ENCODE results near the gene HPS1. TPM values are rescaled to one million over a fixed set of nuclear protein-coding genes. Genes with fewer than 3 reads are reported as not detected.

Gene HPS1
- total and polyA plus RNA-seq, 2 experiments from 2014 or later: 21.4 to 51.2 TPM

- Histone ChIP-seq H3K36me3 (ENCODE audit: insufficient read depth) (no peaks in the 10 kb centered on the region), H3K4me3 (no peak overlapping the region), H3K4me2 (no peak overlapping the region), H3K27ac (ENCODE audit: low read depth) (no peak overlapping the region), H3K9me2 (ENCODE audit: insufficient read depth) (no peaks in the 10 kb centered on the region; the same call in 1 of the 2 replicates), H3K79me2 (replicated peaks; ENCODE audit: insufficient read depth) (no peaks in the 10 kb centered on the region), H3K27me3 (ENCODE audit: insufficient read depth) (no peaks in the 10 kb centered on the region), H3K4me1 (ENCODE audit: insufficient read depth) (no peaks in the 10 kb centered on the region), H3F3A (replicated peaks; ENCODE audit: low read depth) (no peaks in the 10 kb centered on the region), H4K20me1 (replicated peaks; ENCODE audit: insufficient read depth) (no peaks in the 10 kb centered on the region), H2AFZ (0 out of 2 replicates have a peak overlapping the region, but pooled peaks have one; percentile 5)
- TF ChIP-seq EZH2 (IDR thresholded peaks at IDR 0.05; ENCODE audit: low read depth, unreplicated experiment) (no peak), CTCF (conservative IDR thresholded peaks at IDR 0.05; ENCODE audit: low read depth in 2 of 2) (peak in 1 of 2 experiments; percentile 12; a peak in 1 of 4 replicates)
- H3K9me3 Mint-ChIP-seq: peaks cover 3% of the 10 kb centered on the region; the same call in 1 of the 3 replicates
- no peak overlapping the region for H3K27ac Mint-ChIP-seq
- H3K4me1 Mint-ChIP-seq: no peaks in the 10 kb centered on the region; the same call in 2 of the 3 replicates
- H3K27me3 Mint-ChIP-seq (ENCODE audit: insufficient read depth, low read depth, poor library complexity): no peaks in the 10 kb centered on the region
- no peak overlapping the region for H3K4me3 Mint-ChIP-seq
- ATAC-seq (no peak; the same call in 2 of the 3 replicates), DNase-seq (ENCODE audit: low spot score) (peak; percentile 6)
- H3K36me3 Mint-ChIP-seq (ENCODE audit: low read depth): peaks cover 2% of the 10 kb centered on the region; the same call in 1 of the 3 replicates
Observed at GRCh38 chr10:98485959-98486358, 39.2 kb upstream of the HPS1 start.

GRCh38 chr10:98483658-98484057 is 36.9 kb upstream of the HPS1 start:
- Histone ChIP-seq H3K9me2 (ENCODE audit: insufficient read depth) (no peaks in the 10 kb centered on the region; the same call in 1 of the 2 replicates), H3K4me2 (no peak overlapping the region), H3K4me1 (ENCODE audit: insufficient read depth) (no peaks in the 10 kb centered on the region), H4K20me1 (replicated peaks; ENCODE audit: insufficient read depth) (no peaks in the 10 kb centered on the region), H3K27ac (ENCODE audit: low read depth) (no peak overlapping the region), H3K36me3 (ENCODE audit: insufficient read depth) (no peaks in the 10 kb centered on the region), H3K27me3 (ENCODE audit: insufficient read depth) (no peaks in the 10 kb centered on the region), H2AFZ (no peak overlapping the region), H3K4me3 (no peak overlapping the region), H3F3A (replicated peaks; ENCODE audit: low read depth) (no peaks in the 10 kb centered on the region), H3K79me2 (replicated peaks; ENCODE audit: insufficient read depth) (no peaks in the 10 kb centered on the region)
- no peak for TF ChIP-seq EZH2 (IDR thresholded peaks at IDR 0.05; ENCODE audit: low read depth, unreplicated experiment)
- TF ChIP-seq, protein P1, sequence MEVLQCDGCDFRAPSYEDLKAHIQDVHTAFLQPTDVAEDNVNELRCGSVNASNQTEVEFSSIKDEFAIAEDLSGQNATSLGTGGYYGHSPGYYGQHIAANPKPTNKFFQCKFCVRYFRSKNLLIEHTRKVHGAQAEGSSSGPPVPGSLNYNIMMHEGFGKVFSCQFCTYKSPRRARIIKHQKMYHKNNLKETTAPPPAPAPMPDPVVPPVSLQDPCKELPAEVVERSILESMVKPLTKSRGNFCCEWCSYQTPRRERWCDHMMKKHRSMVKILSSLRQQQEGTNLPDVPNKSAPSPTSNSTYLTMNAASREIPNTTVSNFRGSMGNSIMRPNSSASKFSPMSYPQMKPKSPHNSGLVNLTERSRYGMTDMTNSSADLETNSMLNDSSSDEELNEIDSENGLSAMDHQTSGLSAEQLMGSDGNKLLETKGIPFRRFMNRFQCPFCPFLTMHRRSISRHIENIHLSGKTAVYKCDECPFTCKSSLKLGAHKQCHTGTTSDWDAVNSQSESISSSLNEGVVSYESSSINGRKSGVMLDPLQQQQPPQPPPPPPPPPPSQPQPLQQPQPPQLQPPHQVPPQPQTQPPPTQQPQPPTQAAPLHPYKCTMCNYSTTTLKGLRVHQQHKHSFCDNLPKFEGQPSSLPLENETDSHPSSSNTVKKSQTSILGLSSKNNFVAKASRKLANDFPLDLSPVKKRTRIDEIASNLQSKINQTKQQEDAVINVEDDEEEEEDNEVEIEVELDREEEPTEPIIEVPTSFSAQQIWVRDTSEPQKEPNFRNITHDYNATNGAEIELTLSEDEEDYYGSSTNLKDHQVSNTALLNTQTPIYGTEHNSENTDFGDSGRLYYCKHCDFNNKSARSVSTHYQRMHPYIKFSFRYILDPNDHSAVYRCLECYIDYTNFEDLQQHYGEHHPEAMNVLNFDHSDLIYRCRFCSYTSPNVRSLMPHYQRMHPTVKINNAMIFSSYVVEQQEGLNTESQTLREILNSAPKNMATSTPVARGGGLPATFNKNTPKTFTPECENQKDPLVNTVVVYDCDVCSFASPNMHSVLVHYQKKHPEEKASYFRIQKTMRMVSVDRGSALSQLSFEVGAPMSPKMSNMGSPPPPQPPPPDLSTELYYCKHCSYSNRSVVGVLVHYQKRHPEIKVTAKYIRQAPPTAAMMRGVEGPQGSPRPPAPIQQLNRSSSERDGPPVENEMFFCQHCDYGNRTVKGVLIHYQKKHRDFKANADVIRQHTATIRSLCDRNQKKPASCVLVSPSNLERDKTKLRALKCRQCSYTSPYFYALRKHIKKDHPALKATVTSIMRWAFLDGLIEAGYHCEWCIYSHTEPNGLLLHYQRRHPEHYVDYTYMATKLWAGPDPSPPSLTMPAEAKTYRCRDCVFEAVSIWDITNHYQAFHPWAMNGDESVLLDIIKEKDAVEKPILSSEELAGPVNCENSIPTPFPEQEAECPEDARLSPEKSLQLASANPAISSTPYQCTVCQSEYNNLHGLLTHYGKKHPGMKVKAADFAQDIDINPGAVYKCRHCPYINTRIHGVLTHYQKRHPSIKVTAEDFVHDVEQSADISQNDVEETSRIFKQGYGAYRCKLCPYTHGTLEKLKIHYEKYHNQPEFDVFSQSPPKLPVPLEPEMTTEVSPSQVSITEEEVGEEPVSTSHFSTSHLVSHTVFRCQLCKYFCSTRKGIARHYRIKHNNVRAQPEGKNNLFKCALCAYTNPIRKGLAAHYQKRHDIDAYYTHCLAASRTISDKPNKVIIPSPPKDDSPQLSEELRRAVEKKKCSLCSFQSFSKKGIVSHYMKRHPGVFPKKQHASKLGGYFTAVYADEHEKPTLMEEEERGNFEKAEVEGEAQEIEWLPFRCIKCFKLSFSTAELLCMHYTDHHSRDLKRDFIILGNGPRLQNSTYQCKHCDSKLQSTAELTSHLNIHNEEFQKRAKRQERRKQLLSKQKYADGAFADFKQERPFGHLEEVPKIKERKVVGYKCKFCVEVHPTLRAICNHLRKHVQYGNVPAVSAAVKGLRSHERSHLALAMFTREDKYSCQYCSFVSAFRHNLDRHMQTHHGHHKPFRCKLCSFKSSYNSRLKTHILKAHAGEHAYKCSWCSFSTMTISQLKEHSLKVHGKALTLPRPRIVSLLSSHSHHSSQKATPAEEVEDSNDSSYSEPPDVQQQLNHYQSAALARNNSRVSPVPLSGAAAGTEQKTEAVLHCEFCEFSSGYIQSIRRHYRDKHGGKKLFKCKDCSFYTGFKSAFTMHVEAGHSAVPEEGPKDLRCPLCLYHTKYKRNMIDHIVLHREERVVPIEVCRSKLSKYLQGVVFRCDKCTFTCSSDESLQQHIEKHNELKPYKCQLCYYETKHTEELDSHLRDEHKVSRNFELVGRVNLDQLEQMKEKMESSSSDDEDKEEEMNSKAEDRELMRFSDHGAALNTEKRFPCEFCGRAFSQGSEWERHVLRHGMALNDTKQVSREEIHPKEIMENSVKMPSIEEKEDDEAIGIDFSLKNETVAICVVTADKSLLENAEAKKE (CRISPR knock-in tag; IDR thresholded peaks at IDR 0.05): no peak
- no peak for TF ChIP-seq STAT1 (IDR thresholded peaks at IDR 0.05; ENCODE audit: unreplicated experiment)
- TF ChIP-seq CTCF (conservative IDR thresholded peaks at IDR 0.05; ENCODE audit: low read depth in 2 of 2): no peak
- no peak for TF ChIP-seq ETS1 (IDR thresholded peaks at IDR 0.05)
- DNase-seq (ENCODE audit: low spot score) (no peak), ATAC-seq (no peak)
- Mint-ChIP-seq H3K4me1 (no peaks in the 10 kb centered on the region), H3K27ac (no peak overlapping the region), H3K27me3 (ENCODE audit: insufficient read depth, low read depth, poor library complexity) (peaks cover 4% of the 10 kb centered on the region), H3K4me3 (no peak overlapping the region), H3K9me3 (peaks cover 3% of the 10 kb centered on the region; the same call in 1 of the 3 replicates), H3K36me3 (ENCODE audit: low read depth) (peaks cover 2% of the 10 kb centered on the region; the same call in 1 of the 3 replicates)
